IMR-90 (cell line): ENCODE data around the gene JSRP1. TPM values are rescaled to one million over a fixed set of nuclear protein-coding genes. Genes with fewer than 3 reads are reported as not detected.

Source experiments
- ATAC-seq: fragments of 200-7000 bp; cut with Tn5 transposase; 2 replicates; pipeline ENCODE4 v1.9.1; 2020; ENCODE audit warnings: low read depth, mild to moderate bottlenecking, moderate library complexity
- BruUV-seq: library from RNA; stranded (reverse); fragments of 400-500 nt; replicated peaks from 2 replicates; lab custom pipeline; 2021; lab: Mats Ljungman, UMichigan
- CTCF ChIA-PET: fragments of 300-600 bp; formaldehyde crosslinking; extraction: SDS; loops from one replicate; lab custom pipeline; 2021; ENCODE audit warnings: antibody characterized with exemption; lab: Yijun Ruan, JAX
- POLR2A ChIA-PET: fragments of 300-600 bp; sonication (Branson Sonifier 250); formaldehyde crosslinking; loops from one replicate; lab custom pipeline; 2022; ENCODE audit warnings: antibody characterized with exemption; ENCODE audit not compliant: unreplicated experiment; lab: Charles Lee
- DNase-seq: peaks from one replicate; pipeline ENCODE4 v3.0.0; 2013
- H2AFZ ChIP-seq: replicated peaks from 2 replicates; pipeline ENCODE3; 2013; ENCODE audit warnings: low read length, mild to moderate bottlenecking; ENCODE audit not compliant: poor library complexity
- H2AK5ac ChIP-seq: 2 replicates; pipeline ENCODE4 v1.6.1; 2013; ENCODE audit warnings: low read depth, low read length, inconsistent platforms
- H2AK9ac ChIP-seq: replicated peaks from 2 replicates; pipeline ENCODE3; 2013; ENCODE audit warnings: mild to moderate bottlenecking, low read depth, low read length, moderate library complexity; ENCODE audit not compliant: poor library complexity
- H2BK120ac ChIP-seq: 2 replicates; pipeline ENCODE4 v1.6.1; 2013; ENCODE audit warnings: low read depth, low read length, inconsistent platforms
- H2BK15ac ChIP-seq: 3 replicates; pipeline ENCODE4 v1.6.1; 2013; ENCODE audit warnings: low read depth, low read length, inconsistent platforms
- H2BK20ac ChIP-seq: 2 replicates; pipeline ENCODE4 v1.6.1; 2013; ENCODE audit warnings: low read depth, mild to moderate bottlenecking, inconsistent platforms, low read length, moderate library complexity
- H2BK5ac ChIP-seq: 2 replicates; pipeline ENCODE4 v1.6.1; 2013; ENCODE audit warnings: mild to moderate bottlenecking, low read depth, low read length, inconsistent platforms; ENCODE audit not compliant: poor library complexity, severe bottlenecking
- H3K14ac ChIP-seq: replicated peaks from 2 replicates; pipeline ENCODE4 v1.6.1; 2013; ENCODE audit warnings: low read depth, low read length, inconsistent platforms
- H3K18ac ChIP-seq: 2 replicates; pipeline ENCODE4 v1.6.1; 2013; ENCODE audit warnings: low read depth, low read length, control low read depth
- H3K23ac ChIP-seq: 2 replicates; pipeline ENCODE4 v1.6.1; 2013; ENCODE audit warnings: low read depth, low read length, inconsistent platforms
- H3K27ac ChIP-seq: 2 replicates; pipeline ENCODE4 v1.5.1; 2013; ENCODE audit warnings: mild to moderate bottlenecking, control low read depth, low read length; ENCODE audit not compliant: insufficient read depth
- H3K27me3 ChIP-seq: 2 replicates; pipeline ENCODE4 v1.6.1; 2013; ENCODE audit warnings: low read length; ENCODE audit not compliant: control insufficient read depth, insufficient read depth
- H3K36me3 ChIP-seq: 2 replicates; pipeline ENCODE4 v1.6.1; 2013; ENCODE audit warnings: low read length, mixed read lengths; ENCODE audit not compliant: control insufficient read depth, insufficient read depth
- H3K4ac ChIP-seq: 2 replicates; pipeline ENCODE4 v1.6.1; 2013; ENCODE audit warnings: low read depth, low read length, inconsistent platforms
- H3K4me1 ChIP-seq: 2 replicates; pipeline ENCODE4 v1.6.1; 2013; ENCODE audit warnings: low read length, mixed read lengths; ENCODE audit not compliant: control insufficient read depth, insufficient read depth
- H3K4me2 ChIP-seq: 2 replicates; pipeline ENCODE4 v1.6.1; 2013; ENCODE audit warnings: low read depth, mild to moderate bottlenecking, control low read depth, low read length, moderate library complexity
- H3K4me3 ChIP-seq: 2 replicates; pipeline ENCODE4 v1.5.1; 2013; ENCODE audit warnings: low read depth, mild to moderate bottlenecking, control low read depth, low read length, moderate library complexity; ENCODE audit not compliant: insufficient read depth
- H3K56ac ChIP-seq: 2 replicates; pipeline ENCODE4 v1.6.1; 2013; ENCODE audit warnings: low read length, inconsistent platforms; ENCODE audit not compliant: insufficient read depth; ENCODE audit errors: extremely low read depth
- H3K79me1 ChIP-seq, 2 experiments: 2 replicates each; pipeline ENCODE4 v1.6.1; 2013; ENCODE audit warnings: low read length in 2 of 2, inconsistent platforms in 1 of 2, low read depth in 1 of 2
- H3K9ac ChIP-seq: 2 replicates; pipeline ENCODE4 v1.6.1; 2013; ENCODE audit warnings: low read depth, low read length, control low read depth
- H3K9me1 ChIP-seq: 2 replicates; pipeline ENCODE4 v1.6.1; 2013; ENCODE audit warnings: low read length, inconsistent platforms; ENCODE audit not compliant: insufficient read depth
- H3K9me3 ChIP-seq: 2 replicates; pipeline ENCODE4 v1.6.1; 2013; ENCODE audit warnings: low read length; ENCODE audit not compliant: control insufficient read depth, insufficient read depth
- H4K20me1 ChIP-seq: 2 replicates; pipeline ENCODE4 v1.6.1; 2013; ENCODE audit warnings: low read length, inconsistent platforms; ENCODE audit not compliant: insufficient read depth
- H4K5ac ChIP-seq: 2 replicates; pipeline ENCODE4 v1.6.1; 2013; ENCODE audit warnings: mild to moderate bottlenecking, low read depth, low read length, control low read depth
- H4K8ac ChIP-seq, 2 experiments: 2 replicates each; pipeline ENCODE4 v1.6.1; 2013; ENCODE audit warnings: low read depth in 2 of 2, low read length in 2 of 2, control low read depth in 1 of 2, inconsistent platforms in 1 of 2
- H4K91ac ChIP-seq: 2 replicates; pipeline ENCODE4 v1.6.1; 2013; ENCODE audit warnings: low read depth, low read length, inconsistent platforms; ENCODE audit not compliant: insufficient read depth
- CEBPB ChIP-seq: IDR thresholded peaks from 2 replicates; pipeline ENCODE4 v1.6.1; 2012; ENCODE audit warnings: low read depth, low read length, improper control_type of control experiment
- MAFK ChIP-seq: IDR thresholded peaks from 2 replicates; pipeline ENCODE4 v1.6.1; 2012; ENCODE audit warnings: low read depth, low read length, improper control_type of control experiment
- MXI1 ChIP-seq: IDR thresholded peaks from 2 replicates; pipeline ENCODE4 v1.6.1; 2012; ENCODE audit warnings: low read depth, mild to moderate bottlenecking, low read length, moderate library complexity, borderline replicate concordance
- NFE2L2 ChIP-seq: fragments of 150-350 bp; IDR thresholded peaks from 2 replicates; pipeline ENCODE4 v1.6.1; 2016; ENCODE audit warnings: low read depth, mild to moderate bottlenecking, low read length
- POLR2A ChIP-seq: IDR thresholded peaks from 2 replicates; pipeline ENCODE4 v1.6.1; 2012; ENCODE audit warnings: mild to moderate bottlenecking, low read depth, low read length
- RAD21 ChIP-seq: IDR thresholded peaks from 2 replicates; pipeline ENCODE4 v1.6.1; 2012; ENCODE audit warnings: low read length, improper control_type of control experiment
- RCOR1 ChIP-seq: IDR thresholded peaks from 2 replicates; pipeline ENCODE4 v1.6.1; 2012; ENCODE audit warnings: mild to moderate bottlenecking, low read length, improper control_type of control experiment; ENCODE audit not compliant: insufficient replicate concordance
- RFX5 ChIP-seq: IDR thresholded peaks from 2 replicates; pipeline ENCODE4 v1.8.0; 2012; ENCODE audit warnings: low read depth, mild to moderate bottlenecking, low read length, moderate library complexity
- WGBS, 2 experiments: methylation state at CpG; one replicate each; pipeline versions ENCODE4 v1.1.5 to v1.1.7; 2013; ENCODE audit warnings: missing lambda C conversion rate in 2 of 2; ENCODE audit not compliant: insufficient read length in 1 of 2; ENCODE audit errors: extremely low coverage in 2 of 2; 5-methylcytosine and 5-hydroxymethylcytosine counted together
- dilution Hi-C: fragments of 300-500 bp; cut with HindIII; formaldehyde crosslinking; loops from one replicate; pipeline ENCODE4 v1.14.3; 2018; ENCODE audit warnings: low sequenced_read_pairs; ENCODE audit not compliant: unreplicated experiment
- in situ Hi-C: fragments of 300-500 bp; cut with MboI; formaldehyde crosslinking; loops from 3 replicates; pipeline ENCODE4 v1.14.3; 2019; ENCODE audit warnings: low sequenced_read_pairs, inconsistent platforms, mixed read lengths
- intact Hi-C: fragments of 100-400 bp; cut with micrococcal nuclease; formaldehyde crosslinking; loops from 2 replicates; pipeline ENCODE4 v1.10.0; 2022
- polyA plus RNA-seq, 3 experiments: library from polyadenylated mRNA; depleted of rRNA; stranded (reverse); fragments of >200 nt; gene quantifications; 2 replicates each; pipeline ENCODE4 v1.2.3, GENCODE V29; 2012; ENCODE audit warnings: low replicate concordance in 1 of 3
- total RNA-seq: library from RNA; depleted of rRNA; stranded (reverse); fragments of >200 nt; gene quantifications from 2 replicates; pipeline ENCODE4 v1.2.3, GENCODE V29; 2012
- TF ChIP-seq, protein P1 (sequence below): fragments of 150-350 bp; IDR thresholded peaks from 2 replicates; pipeline ENCODE4 v1.6.1; 2017; ENCODE audit warnings: mild to moderate bottlenecking, antibody characterized with exemption, low read length, low read depth
- TF ChIP-seq, protein P2 (sequence below): conservative IDR thresholded peaks from 2 replicates; pipeline ENCODE4 v1.5.1; 2012; ENCODE audit warnings: mild to moderate bottlenecking, low read depth, low read length, improper control_type of control experiment

The JSRP1 gene
- total and polyA plus RNA-seq, 2 of the 4 experiments (the other 2 are of a cell fraction), result not detected

DNA sequence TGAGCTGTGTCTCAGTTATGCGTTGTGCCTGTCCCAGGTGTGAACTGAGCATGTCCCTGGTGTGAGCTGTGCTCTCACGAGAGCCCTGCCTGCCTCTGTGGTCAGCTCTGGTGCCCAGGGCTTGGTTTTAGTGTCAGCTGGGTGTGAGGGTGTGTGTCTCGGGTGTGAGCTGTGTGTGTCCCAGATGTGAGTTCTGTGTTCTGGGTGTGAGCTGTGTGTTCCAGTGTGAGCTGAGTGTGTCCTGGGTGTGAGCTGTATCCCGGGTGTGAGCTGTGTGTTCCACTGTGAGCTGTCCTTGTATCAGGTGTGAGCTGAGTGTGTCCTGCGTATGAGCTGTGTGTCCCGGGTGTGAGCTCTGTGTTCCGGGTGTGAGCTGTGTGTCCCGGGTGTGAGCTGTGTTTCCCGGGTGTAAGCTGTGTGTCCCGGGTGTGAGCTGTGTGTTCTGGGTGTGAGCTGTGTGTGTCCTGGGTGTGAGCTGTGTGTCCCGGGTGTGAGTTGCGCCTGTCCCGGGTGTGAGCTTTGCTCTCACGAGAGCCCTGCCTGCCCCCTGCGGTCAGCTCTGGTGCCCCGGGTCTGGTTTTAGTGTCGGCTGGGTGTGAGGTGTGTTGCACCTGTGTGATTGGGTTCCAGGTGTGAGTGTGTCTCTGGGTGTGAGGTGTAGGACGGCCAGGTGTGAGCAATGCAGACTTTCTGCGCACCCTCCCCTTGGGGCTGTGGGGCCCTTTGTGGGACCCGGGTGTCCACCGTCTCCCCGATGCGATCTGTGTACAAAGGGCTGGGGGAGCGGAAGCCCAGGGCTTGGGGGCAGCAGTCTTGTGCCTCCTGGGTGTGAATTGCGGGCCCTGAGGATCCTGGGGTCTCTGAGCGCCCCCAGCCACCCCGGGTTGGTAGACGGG lies 32.8 kb upstream of the JSRP1 start (continued):
- TF ChIP-seq, protein P1, sequence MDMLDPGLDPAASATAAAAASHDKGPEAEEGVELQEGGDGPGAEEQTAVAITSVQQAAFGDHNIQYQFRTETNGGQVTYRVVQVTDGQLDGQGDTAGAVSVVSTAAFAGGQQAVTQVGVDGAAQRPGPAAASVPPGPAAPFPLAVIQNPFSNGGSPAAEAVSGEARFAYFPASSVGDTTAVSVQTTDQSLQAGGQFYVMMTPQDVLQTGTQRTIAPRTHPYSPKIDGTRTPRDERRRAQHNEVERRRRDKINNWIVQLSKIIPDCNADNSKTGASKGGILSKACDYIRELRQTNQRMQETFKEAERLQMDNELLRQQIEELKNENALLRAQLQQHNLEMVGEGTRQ, result no peak

DNA sequence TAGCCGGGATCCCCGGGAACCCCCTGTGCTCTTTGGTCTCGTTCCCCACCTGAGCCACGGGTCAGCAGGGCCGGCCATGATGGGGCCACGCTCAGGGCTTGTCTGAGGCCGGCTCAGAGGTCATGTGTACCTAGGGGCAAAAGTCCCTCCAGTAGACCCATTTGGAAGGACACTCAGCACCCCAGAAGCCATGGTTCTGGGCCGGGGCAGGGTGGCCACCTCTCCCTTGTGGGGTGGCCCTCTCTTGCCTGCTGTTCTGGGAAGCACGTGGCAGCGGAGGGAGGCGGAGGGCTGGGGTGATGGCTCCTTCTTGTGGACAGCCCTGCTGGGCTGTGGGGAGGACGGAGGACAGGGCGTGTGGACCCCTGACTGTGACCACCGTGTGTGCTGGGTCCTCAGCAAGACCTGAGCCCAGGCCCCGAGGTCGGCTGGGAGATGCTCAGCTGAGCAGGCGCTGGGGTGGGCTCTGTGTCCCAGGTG lies 32.2 kb upstream of the JSRP1 start:
- intact Hi-C loops, result no loop called here
- no peak overlapping the region for H2AK5ac ChIP-seq
- H3K9me3 ChIP-seq, result no peaks in the 10 kb centered on the region
- no peak overlapping the region for H3K27ac ChIP-seq
- CTCF ChIA-PET, result no interaction called here
- in situ Hi-C loops, result no loop called here
- no TSS peak for BruUV-seq
- dilution Hi-C loops, result no loop called here
- H2AK9ac ChIP-seq, result no peak overlapping the region
- 78% methylated on average over 12 of the region's 17 CpGs; no CpG with 5 or more reads in 1 of the 2 experiments for WGBS, 2 experiments
- H3K4ac ChIP-seq, result no peak overlapping the region
- H3K79me1 ChIP-seq, result no peaks in the 10 kb centered on the region
- H4K91ac ChIP-seq, result no peak overlapping the region
- H3K56ac ChIP-seq, result no peak overlapping the region
- H2BK5ac ChIP-seq, result no peak overlapping the region
- H2BK20ac ChIP-seq, result no peak overlapping the region
- no peak for ATAC-seq
- no peak overlapping the region for H4K5ac ChIP-seq
- no peak overlapping the region for H2AFZ ChIP-seq
- no peak overlapping the region for H4K8ac ChIP-seq
- no peak overlapping the region for H3K14ac ChIP-seq
- no peak overlapping the region for H3K18ac ChIP-seq
- no peak overlapping the region for H3K23ac ChIP-seq
- POLR2A ChIA-PET, result no interaction called here
- no peak overlapping the region for H3K4me2 ChIP-seq
- no peak for DNase-seq
- H3K9me1 ChIP-seq, result no peaks in the 10 kb centered on the region
- H3K4me3 ChIP-seq, result no peak overlapping the region
- no peak overlapping the region for H2BK15ac ChIP-seq
- H4K20me1 ChIP-seq, result peaks cover 26% of the 10 kb centered on the region
- H3K4me1 ChIP-seq, result peaks cover 5% of the 10 kb centered on the region
- H3K36me3 ChIP-seq, result no peaks in the 10 kb centered on the region
- no peak overlapping the region for H3K9ac ChIP-seq
- H3K27me3 ChIP-seq, result peaks cover 60% of the 10 kb centered on the region
- no peak overlapping the region for H2BK120ac ChIP-seq
- TF ChIP-seq CEBPB, result no peak
- no peak for TF ChIP-seq NFE2L2
- TF ChIP-seq RFX5, result no peak
- no peak for TF ChIP-seq MAFK
- no peak for TF ChIP-seq MXI1
- no peak for TF ChIP-seq RCOR1
- TF ChIP-seq, protein P2, sequence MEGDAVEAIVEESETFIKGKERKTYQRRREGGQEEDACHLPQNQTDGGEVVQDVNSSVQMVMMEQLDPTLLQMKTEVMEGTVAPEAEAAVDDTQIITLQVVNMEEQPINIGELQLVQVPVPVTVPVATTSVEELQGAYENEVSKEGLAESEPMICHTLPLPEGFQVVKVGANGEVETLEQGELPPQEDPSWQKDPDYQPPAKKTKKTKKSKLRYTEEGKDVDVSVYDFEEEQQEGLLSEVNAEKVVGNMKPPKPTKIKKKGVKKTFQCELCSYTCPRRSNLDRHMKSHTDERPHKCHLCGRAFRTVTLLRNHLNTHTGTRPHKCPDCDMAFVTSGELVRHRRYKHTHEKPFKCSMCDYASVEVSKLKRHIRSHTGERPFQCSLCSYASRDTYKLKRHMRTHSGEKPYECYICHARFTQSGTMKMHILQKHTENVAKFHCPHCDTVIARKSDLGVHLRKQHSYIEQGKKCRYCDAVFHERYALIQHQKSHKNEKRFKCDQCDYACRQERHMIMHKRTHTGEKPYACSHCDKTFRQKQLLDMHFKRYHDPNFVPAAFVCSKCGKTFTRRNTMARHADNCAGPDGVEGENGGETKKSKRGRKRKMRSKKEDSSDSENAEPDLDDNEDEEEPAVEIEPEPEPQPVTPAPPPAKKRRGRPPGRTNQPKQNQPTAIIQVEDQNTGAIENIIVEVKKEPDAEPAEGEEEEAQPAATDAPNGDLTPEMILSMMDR, result no peak
- no peak for TF ChIP-seq RAD21
- no peak for TF ChIP-seq POLR2A
- TF ChIP-seq, protein P1, result no peak
